PC-3 (cell line): ENCODE data around the gene ANAPC2. TPM values are rescaled to one million over a fixed set of nuclear protein-coding genes. Genes with fewer than 3 reads are reported as not detected.

Experiments
- ATAC-seq: fragments of 200-7000 bp; cut with Tn5 transposase; 2 replicates; pipeline ENCODE4 v1.9.1; 2020; ENCODE audit warnings: mild to moderate bottlenecking, moderate library complexity
- BruUV-seq: library from RNA; stranded (reverse); fragments of 400-500 nt; replicated peaks from 2 replicates; lab custom pipeline; 2021; lab: Mats Ljungman, UMichigan
- CTCF ChIA-PET: fragments of 300-600 bp; sonication (Branson Sonifier 250); formaldehyde crosslinking; loops from one replicate; lab custom pipeline; 2022; ENCODE audit warnings: antibody characterized with exemption; lab: Charles Lee
- POLR2A ChIA-PET: fragments of 300-600 bp; sonication (Branson Sonifier 250); formaldehyde crosslinking; loops from one replicate; lab custom pipeline; 2022; ENCODE audit warnings: antibody characterized with exemption; ENCODE audit not compliant: unreplicated experiment; lab: Charles Lee
- DNase-seq: peaks from one replicate; pipeline ENCODE4 v3.0.0-alpha.2; 2015
- H2AFZ ChIP-seq: fragments of 300-600 bp; sonication (generic); 2 replicates; pipeline ENCODE4 v1.6.0; 2016; ENCODE audit warnings: antibody characterized with exemption, low read length
- H3F3A ChIP-seq: fragments of 300-600 bp; sonication (generic); one replicate; pipeline ENCODE4 v1.6.0; 2017; ENCODE audit warnings: antibody characterized with exemption, low read length, control low read depth, mild to moderate bottlenecking; ENCODE audit not compliant: unreplicated experiment
- H3K27ac ChIP-seq: fragments of 300-600 bp; sonication (generic); 2 replicates; pipeline ENCODE4 v1.5.1; 2016; ENCODE audit warnings: mild to moderate bottlenecking, low read length
- H3K27me3 ChIP-seq: fragments of 300-600 bp; sonication (generic); 2 replicates; pipeline ENCODE4 v1.6.1; 2016; ENCODE audit warnings: low read length, mixed read lengths
- H3K36me3 ChIP-seq: fragments of 300-600 bp; sonication (generic); 2 replicates; pipeline ENCODE4 v1.6.1; 2016; ENCODE audit warnings: low read depth, mixed run types, low read length, mixed read lengths
- H3K4me1 ChIP-seq: fragments of 300-600 bp; sonication (generic); 2 replicates; pipeline ENCODE4 v1.5.1; 2016; ENCODE audit warnings: low read length; ENCODE audit not compliant: insufficient read depth
- H3K4me2 ChIP-seq: fragments of 300-600 bp; sonication (generic); 2 replicates; pipeline ENCODE4 v1.6.0; 2016; ENCODE audit warnings: low read length
- H3K4me3 ChIP-seq: fragments of 300-600 bp; sonication (generic); 2 replicates; pipeline ENCODE4 v1.5.1; 2016; ENCODE audit warnings: mild to moderate bottlenecking, low read length, mixed read lengths
- H3K79me2 ChIP-seq: fragments of 300-600 bp; sonication (generic); 2 replicates; pipeline ENCODE4 v1.6.1; 2017; ENCODE audit warnings: low read length, mixed read lengths
- H3K9ac ChIP-seq: fragments of 300-600 bp; sonication (generic); 2 replicates; pipeline ENCODE4 v1.6.0; 2016; ENCODE audit warnings: mild to moderate bottlenecking, low read length
- H3K9me2 ChIP-seq: fragments of 300-600 bp; sonication (generic); replicated peaks from 2 replicates; pipeline ENCODE4 v1.6.1; 2016; ENCODE audit warnings: mixed run types, low read length, mixed read lengths
- H3K9me3 ChIP-seq: fragments of 300-600 bp; sonication (generic); 2 replicates; pipeline ENCODE4 v1.6.1; 2016; ENCODE audit warnings: low read length, mixed read lengths
- H4K20me1 ChIP-seq: fragments of 300-600 bp; sonication (generic); 2 replicates; pipeline ENCODE4 v1.6.1; 2016; ENCODE audit warnings: low read length, mixed read lengths
- EZH2 ChIP-seq: fragments of 300-600 bp; sonication (generic); IDR thresholded peaks from one replicate; pipeline ENCODE4 v1.6.1; 2017; ENCODE audit warnings: antibody characterized with exemption, mild to moderate bottlenecking, low read length; ENCODE audit not compliant: unreplicated experiment
- EZH2phosphoT487 ChIP-seq: fragments of 300-600 bp; sonication (generic); IDR thresholded peaks from 2 replicates; pipeline ENCODE4 v1.6.1; 2018; ENCODE audit warnings: mild to moderate bottlenecking, antibody characterized with exemption, low read length, borderline replicate concordance
- intact Hi-C: fragments of 100-400 bp; cut with micrococcal nuclease; formaldehyde crosslinking; loops from 2 replicates; pipeline ENCODE4 v1.9.0; 2023
- total RNA-seq: library from RNA; depleted of rRNA; stranded (reverse); fragments of >200 nt; gene quantifications from 2 replicates; pipeline ENCODE4 v1.2.3, GENCODE V29; 2014
- TF ChIP-seq, protein P1 (sequence below): fragments of 300-600 bp; sonication (generic); conservative IDR thresholded peaks from 2 replicates; pipeline ENCODE4 v1.5.1; 2017; ENCODE audit warnings: antibody characterized with exemption, low read depth, mild to moderate bottlenecking, low read length

ANAPC2 gene
- total RNA-seq, 1 experiment from 2014 or later: 21.6 TPM

DNA sequence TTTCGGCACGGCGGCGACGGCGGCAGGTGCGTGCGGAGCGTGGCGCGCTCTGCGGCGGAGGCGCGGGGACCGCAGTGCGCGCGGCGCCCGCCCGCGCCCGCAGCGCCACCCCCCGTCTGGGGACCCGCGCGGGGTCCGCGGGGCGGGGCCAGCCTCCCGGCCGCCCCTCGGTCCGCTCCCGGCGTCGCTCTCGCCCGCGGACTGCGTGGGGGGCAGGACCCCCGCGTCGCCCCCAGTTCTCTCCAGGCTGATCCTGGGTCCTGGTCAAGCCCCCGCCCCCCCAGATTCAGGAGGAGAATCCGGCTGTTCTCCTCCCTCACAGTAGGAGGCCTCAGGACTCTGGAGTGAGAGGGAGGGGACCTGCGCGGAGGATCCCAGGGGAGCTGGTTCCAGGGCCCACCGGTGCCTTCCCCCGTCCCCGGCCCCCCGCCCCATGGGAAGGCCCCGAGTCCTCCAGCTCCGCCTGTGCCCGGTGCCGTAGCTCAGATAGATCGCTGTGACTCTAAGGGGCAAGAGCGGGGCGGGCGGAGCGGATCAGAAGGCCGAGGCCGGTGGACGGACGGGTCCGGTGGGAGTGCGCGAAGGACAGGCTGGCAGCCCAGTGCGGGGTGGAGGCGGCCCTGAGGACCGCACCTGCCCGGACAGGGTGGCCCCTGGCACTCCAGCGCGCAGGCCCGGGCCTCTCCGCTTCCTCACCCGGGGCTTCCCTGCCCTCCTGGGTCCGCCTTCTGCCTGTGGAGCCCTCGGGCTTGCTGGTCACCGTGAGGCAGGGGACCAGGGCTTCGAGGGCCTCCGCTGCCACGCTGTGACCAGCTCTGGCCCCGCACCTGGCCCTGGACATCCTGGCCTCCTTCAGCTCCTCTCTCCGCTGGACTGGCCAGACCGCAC lies 34.1 kb upstream of the ANAPC2 start, which contains the start of gene RNF208:
Gene RNF208 (minus strand): TSS at position 51 of the 888 bp plus-strand sequence. CDS start 1,028 bp downstream, outside the sequence.
- no peaks in the 10 kb centered on the region for H3K27me3 ChIP-seq
- ATAC-seq (no peak), DNase-seq (no peak)
- TF ChIP-seq, protein P1, sequence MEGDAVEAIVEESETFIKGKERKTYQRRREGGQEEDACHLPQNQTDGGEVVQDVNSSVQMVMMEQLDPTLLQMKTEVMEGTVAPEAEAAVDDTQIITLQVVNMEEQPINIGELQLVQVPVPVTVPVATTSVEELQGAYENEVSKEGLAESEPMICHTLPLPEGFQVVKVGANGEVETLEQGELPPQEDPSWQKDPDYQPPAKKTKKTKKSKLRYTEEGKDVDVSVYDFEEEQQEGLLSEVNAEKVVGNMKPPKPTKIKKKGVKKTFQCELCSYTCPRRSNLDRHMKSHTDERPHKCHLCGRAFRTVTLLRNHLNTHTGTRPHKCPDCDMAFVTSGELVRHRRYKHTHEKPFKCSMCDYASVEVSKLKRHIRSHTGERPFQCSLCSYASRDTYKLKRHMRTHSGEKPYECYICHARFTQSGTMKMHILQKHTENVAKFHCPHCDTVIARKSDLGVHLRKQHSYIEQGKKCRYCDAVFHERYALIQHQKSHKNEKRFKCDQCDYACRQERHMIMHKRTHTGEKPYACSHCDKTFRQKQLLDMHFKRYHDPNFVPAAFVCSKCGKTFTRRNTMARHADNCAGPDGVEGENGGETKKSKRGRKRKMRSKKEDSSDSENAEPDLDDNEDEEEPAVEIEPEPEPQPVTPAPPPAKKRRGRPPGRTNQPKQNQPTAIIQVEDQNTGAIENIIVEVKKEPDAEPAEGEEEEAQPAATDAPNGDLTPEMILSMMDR: no peak
- TF ChIP-seq EZH2phosphoT487 (no peak), EZH2 (no peak)
- H3K9ac ChIP-seq: peak within 1 kb of the TSS; percentile 41
- CTCF ChIA-PET: no interaction called here
- H3K4me1 ChIP-seq: peaks cover 51% of the 10 kb centered on the region
- H3K36me3 ChIP-seq: no peaks in the 10 kb centered on the region
- no peaks in the 10 kb centered on the region for H4K20me1 ChIP-seq
- intact Hi-C loops: no loop called here
- H3K9me3 ChIP-seq: no peaks in the 10 kb centered on the region
- peak within 1 kb of the TSS; percentile 88 for H3K4me3 ChIP-seq
- BruUV-seq: TSS peak; percentile 33
- H3K27ac ChIP-seq: peak within 1 kb of the TSS; percentile 34; the same call in 1 of the 2 replicates
- no peak within 1 kb of the TSS for H2AFZ ChIP-seq
- peaks cover 19% of the 10 kb centered on the region for H3K79me2 ChIP-seq
- peaks cover 2% of the 10 kb centered on the region for H3F3A ChIP-seq
- H3K4me2 ChIP-seq: peak within 1 kb of the TSS; percentile 93
- POLR2A ChIA-PET: interaction anchor here (0.6 kb wide), 1 partner anchor 503 kb away, joined by 3 read pairs; no protein-coding TSS in a partner anchor
- H3K9me2 ChIP-seq: no peaks in the 10 kb centered on the region

DNA sequence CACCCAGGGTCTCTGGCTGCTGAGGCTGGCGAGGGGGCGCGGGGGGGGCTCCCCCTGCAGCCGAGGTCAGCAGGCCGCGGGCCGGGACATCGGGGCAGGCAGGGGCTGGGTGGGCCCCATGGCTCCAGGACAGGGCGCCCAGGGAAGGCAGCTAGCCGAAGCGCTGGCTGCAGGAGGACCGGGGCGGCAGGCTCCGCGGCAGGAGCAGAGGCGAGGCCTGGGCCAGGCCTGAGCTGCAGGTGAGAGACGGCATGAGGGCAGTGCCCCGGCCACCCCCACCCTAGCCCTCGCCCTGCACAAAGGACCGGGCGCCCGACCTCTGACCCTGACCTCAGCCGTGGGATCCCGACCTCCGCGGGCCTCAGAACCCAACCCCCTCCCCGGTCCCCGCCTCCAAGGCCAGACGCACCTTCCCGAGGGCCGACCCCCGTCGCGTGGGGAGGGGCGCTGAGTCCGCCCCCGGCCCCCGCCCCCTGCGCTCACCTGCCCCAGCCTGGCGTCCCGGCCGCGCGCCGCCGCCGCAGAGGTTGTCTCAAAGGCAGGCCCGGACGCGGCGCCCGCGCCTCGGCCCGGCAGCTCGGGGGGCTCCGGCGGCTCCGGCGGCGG lies 33.2 kb upstream of the ANAPC2 start:
- CTCF ChIA-PET: no interaction called here
- Histone ChIP-seq H3K79me2 (peaks cover 19% of the 10 kb centered on the region), H3K4me2 (peak overlapping the region; percentile 69), H3K4me3 (peak overlapping the region; percentile 55), H3K4me1 (peaks cover 50% of the 10 kb centered on the region), H3K27me3 (no peaks in the 10 kb centered on the region), H3K9me3 (no peaks in the 10 kb centered on the region), H3K27ac (no peak overlapping the region), H3F3A (peaks cover 2% of the 10 kb centered on the region), H3K36me3 (no peaks in the 10 kb centered on the region), H2AFZ (no peak overlapping the region), H3K9me2 (no peaks in the 10 kb centered on the region), H3K9ac (no peak overlapping the region), H4K20me1 (no peaks in the 10 kb centered on the region)
- TF ChIP-seq EZH2: no peak
- TF ChIP-seq EZH2phosphoT487: no peak
- TF ChIP-seq, protein P1: no peak
- no peak for ATAC-seq
- intact Hi-C loops: no loop called here
- no TSS peak for BruUV-seq
- no peak for DNase-seq
- POLR2A ChIA-PET: interaction anchor here (0.5 kb wide), 1 partner anchor 157 kb away, joined by 8 read pairs; no protein-coding TSS in a partner anchor
